H9 (cell line): Measurements from ENCODE around the gene ZBTB16. TPM values are rescaled to one million over a fixed set of nuclear protein-coding genes. Genes with fewer than 3 reads are reported as not detected.

ENCODE experiments used
- DNase-seq: peaks from one replicate; pipeline ENCODE4 v3.0.0-alpha.2; 2017
- H2AFZ ChIP-seq: one replicate; pipeline ENCODE4 v1.6.1; 2013; ENCODE audit warnings: mild to moderate bottlenecking, low read length, control low read depth, moderate library complexity
- H2AK5ac ChIP-seq: 2 replicates; pipeline ENCODE4 v1.6.1; 2013; ENCODE audit warnings: low read length, control low read depth, mixed read lengths; ENCODE audit not compliant: insufficient read length
- H2BK120ac ChIP-seq: one replicate; pipeline ENCODE4 v1.6.1; 2013; ENCODE audit warnings: low read depth, mild to moderate bottlenecking, low read length, control low read depth, inconsistent platforms; ENCODE audit not compliant: poor library complexity, severe bottlenecking
- H2BK12ac ChIP-seq: 2 replicates; pipeline ENCODE4 v1.6.1; 2013; ENCODE audit warnings: low read length, control low read depth, mixed read lengths, low read depth; ENCODE audit not compliant: insufficient read length
- H2BK15ac ChIP-seq: 2 replicates; pipeline ENCODE4 v1.6.1; 2013; ENCODE audit warnings: low read depth, low read length, control low read depth
- H2BK20ac ChIP-seq: one replicate; pipeline ENCODE4 v1.6.1; 2013; ENCODE audit warnings: low read depth, mild to moderate bottlenecking, low read length, control low read depth, inconsistent platforms; ENCODE audit not compliant: poor library complexity, severe bottlenecking
- H2BK5ac ChIP-seq: 2 replicates; pipeline ENCODE4 v1.6.1; 2013; ENCODE audit warnings: low read length, control low read depth, mixed read lengths; ENCODE audit not compliant: insufficient read length
- H3K14ac ChIP-seq: 2 replicates; pipeline ENCODE4 v1.6.1; 2013; ENCODE audit warnings: low read length, control low read depth; ENCODE audit not compliant: insufficient read depth
- H3K18ac ChIP-seq: 2 replicates; pipeline ENCODE4 v1.6.1; 2013; ENCODE audit warnings: low read depth, mild to moderate bottlenecking, mixed read lengths, low read length, control low read depth; ENCODE audit not compliant: insufficient read length
- H3K23ac ChIP-seq: 2 replicates; pipeline ENCODE4 v1.6.1; 2013; ENCODE audit warnings: low read length, control low read depth, mixed read lengths, low read depth; ENCODE audit not compliant: insufficient read length
- H3K23me2 ChIP-seq: 2 replicates; pipeline ENCODE4 v1.6.1; 2013; ENCODE audit warnings: low read depth, mild to moderate bottlenecking, mixed read lengths, low read length, control low read depth; ENCODE audit not compliant: insufficient read length, poor library complexity, severe bottlenecking
- H3K27ac ChIP-seq: 2 replicates; pipeline ENCODE4 v1.5.1; 2013; ENCODE audit warnings: low read length, control low read depth, mixed read lengths, low read depth; ENCODE audit not compliant: insufficient read length
- H3K27me3 ChIP-seq: 2 replicates; pipeline ENCODE4 v1.6.1; 2013; ENCODE audit warnings: low read length, control low read depth, inconsistent platforms; ENCODE audit not compliant: insufficient read depth
- H3K4ac ChIP-seq: 2 replicates; pipeline ENCODE4 v1.6.1; 2013; ENCODE audit warnings: low read depth, mild to moderate bottlenecking, control low read depth, inconsistent platforms, low read length, moderate library complexity
- H3K4me1 ChIP-seq: 2 replicates; pipeline ENCODE4 v1.6.1; 2013; ENCODE audit warnings: low read length, control low read depth, inconsistent platforms; ENCODE audit not compliant: insufficient read depth
- H3K4me2 ChIP-seq: 2 replicates; pipeline ENCODE4 v1.6.1; 2013; ENCODE audit warnings: low read length, control low read depth, mixed read lengths; ENCODE audit not compliant: insufficient read length, insufficient read depth
- H3K56ac ChIP-seq: 2 replicates; pipeline ENCODE4 v1.6.1; 2013; ENCODE audit warnings: low read depth, mild to moderate bottlenecking, mixed read lengths, low read length, control low read depth; ENCODE audit not compliant: insufficient read length
- H3K79me1 ChIP-seq: 2 replicates; pipeline ENCODE4 v1.6.1; 2013; ENCODE audit warnings: low read depth, mild to moderate bottlenecking, moderate library complexity, low read length, control low read depth, inconsistent platforms; ENCODE audit not compliant: insufficient read depth, poor library complexity, severe bottlenecking
- H3K79me2 ChIP-seq: 2 replicates; pipeline ENCODE4 v1.6.1; 2013; ENCODE audit warnings: low read length, control low read depth, inconsistent platforms; ENCODE audit not compliant: insufficient read depth
- H3K9ac ChIP-seq: 2 replicates; pipeline ENCODE4 v1.6.1; 2013; ENCODE audit warnings: low read length, control low read depth, mixed read lengths; ENCODE audit not compliant: insufficient read length; ENCODE audit errors: extremely low read depth
- H3K9me3 ChIP-seq: one replicate; pipeline ENCODE4 v1.6.1; 2013; ENCODE audit warnings: low read depth, low read length, inconsistent platforms; ENCODE audit not compliant: control insufficient read depth
- H3T11ph ChIP-seq: one replicate; pipeline ENCODE4 v1.6.1; 2013; ENCODE audit warnings: mild to moderate bottlenecking, low read length, control low read depth, inconsistent platforms
- H4K20me1 ChIP-seq: one replicate; pipeline ENCODE4 v1.6.1; 2013; ENCODE audit not compliant: control insufficient read depth, insufficient read length, insufficient read depth
- H4K5ac ChIP-seq: 2 replicates; pipeline ENCODE4 v1.6.1; 2013; ENCODE audit warnings: low read depth, mild to moderate bottlenecking, mixed read lengths, low read length, control low read depth; ENCODE audit not compliant: insufficient read length
- H4K8ac ChIP-seq: replicated peaks from 2 replicates; pipeline ENCODE4 v1.6.1; 2013; ENCODE audit warnings: low read length, control low read depth, mixed read lengths, low read depth; ENCODE audit not compliant: insufficient read length
- H4K91ac ChIP-seq: 2 replicates; pipeline ENCODE4 v1.6.1; 2013; ENCODE audit warnings: low read depth, mild to moderate bottlenecking, moderate library complexity, mixed read lengths, low read length, control low read depth; ENCODE audit not compliant: insufficient read length
- H3K27ac Mint-ChIP-seq, 3 experiments: 2 replicates in 2 of 3; 3 replicates in 1 of 3; pipeline ENCODE4 v1.8.0; 2020 to 2021; ENCODE audit warnings: mixed read lengths in 3 of 3, mild to moderate bottlenecking in 1 of 3, moderate library complexity in 1 of 3
- H3K27me3 Mint-ChIP-seq: 2 replicates; pipeline ENCODE4 v1.8.0; 2021; ENCODE audit warnings: low read depth, mild to moderate bottlenecking, moderate library complexity, mixed read lengths
- H3K36me3 Mint-ChIP-seq, 3 experiments: 2 replicates in 2 of 3; 3 replicates in 1 of 3; pipeline ENCODE4 v1.8.0; 2020 to 2021; ENCODE audit warnings: low read depth in 3 of 3, mixed read lengths in 3 of 3; ENCODE audit not compliant: insufficient read depth in 1 of 3
- H3K4me1 Mint-ChIP-seq, 2 experiments: 2 replicates each; pipeline ENCODE4 v1.8.0; 2020; ENCODE audit warnings: mixed read lengths in 2 of 2
- H3K4me3 Mint-ChIP-seq, 2 experiments: 2 replicates in 1 of 2; 3 replicates in 1 of 2; pipeline ENCODE4 v1.8.0; 2020 to 2021; ENCODE audit warnings: mild to moderate bottlenecking in 2 of 2, mixed read lengths in 2 of 2, moderate library complexity in 1 of 2
- H3K9me3 Mint-ChIP-seq, 2 experiments: 2 replicates in 1 of 2; 3 replicates in 1 of 2; pipeline ENCODE4 v1.8.0; 2020; ENCODE audit warnings: mild to moderate bottlenecking in 2 of 2, mixed read lengths in 2 of 2, moderate library complexity in 1 of 2
- CTCF ChIP-seq: fragments of 200-600 bp; sonication (generic); conservative IDR thresholded peaks from 3 replicates; pipeline ENCODE4 v1.8.0; 2021; ENCODE audit warnings: antibody characterized with exemption, mild to moderate bottlenecking
- WGBS: extraction: QIAGEN DNeasy Blood & Tissue Kit; methylation state at CpG from one replicate; pipeline ENCODE4 v1.1.7; 2013; ENCODE audit warnings: missing lambda C conversion rate, low lambda C conversion rate, mixed read lengths; ENCODE audit not compliant: insufficient read length; ENCODE audit errors: extremely low coverage; 5-methylcytosine and 5-hydroxymethylcytosine counted together
- total RNA-seq: library from RNA; stranded (reverse); gene quantifications from 2 replicates; pipeline ENCODE4 v1.2.1, GENCODE V29; 2021

The ZBTB16 gene
- total RNA-seq, 1 experiment from 2014 or later, result not detected

- H3K56ac ChIP-seq, result no peak overlapping the region
- H3K23me2 ChIP-seq, result no peaks in the 10 kb centered on the region
- no peak for TF ChIP-seq CTCF
- no peak overlapping the region for H4K5ac ChIP-seq
- no peak overlapping the region for H3K23ac ChIP-seq
- H3K27ac ChIP-seq, result no peak overlapping the region
- no peak overlapping the region for H2BK120ac ChIP-seq
- H3K4me2 ChIP-seq, result no peak overlapping the region
- H3K27me3 ChIP-seq, result no peaks in the 10 kb centered on the region
- Mint-ChIP-seq H3K27me3 (peaks cover 16% of the 10 kb centered on the region), H3K4me1 (peaks cover 5 to 23% of the 10 kb centered on the region in 2 experiments; a peak in 3 of 4 replicates), H3K9me3 (no peaks in the 10 kb centered on the region), H3K4me3 (no peak overlapping the region), H3K36me3 (no peaks in the 10 kb centered on the region), H3K27ac (no peak overlapping the region)
- no peak overlapping the region for H3K9ac ChIP-seq
- no peak overlapping the region for H2AFZ ChIP-seq
- DNase-seq, result no peak
- H2BK12ac ChIP-seq, result no peak overlapping the region
- H3K14ac ChIP-seq, result no peak overlapping the region
- H4K20me1 ChIP-seq, result no peaks in the 10 kb centered on the region
- H3K4ac ChIP-seq, result no peak overlapping the region
- no peak overlapping the region for H2BK5ac ChIP-seq
- no peak overlapping the region for H4K91ac ChIP-seq
- no peak overlapping the region for H2AK5ac ChIP-seq
- H3T11ph ChIP-seq, result no peak overlapping the region
- no peak overlapping the region for H2BK15ac ChIP-seq
- H2BK20ac ChIP-seq, result no peak overlapping the region
- no peaks in the 10 kb centered on the region for H3K9me3 ChIP-seq
- H3K4me1 ChIP-seq, result no peaks in the 10 kb centered on the region
- no CpG with 5 or more reads among the region's 10 CpGs for WGBS
- H3K79me2 ChIP-seq, result no peaks in the 10 kb centered on the region
- H4K8ac ChIP-seq, result no peak overlapping the region
- no peak overlapping the region for H3K18ac ChIP-seq
- H3K79me1 ChIP-seq, result no peaks in the 10 kb centered on the region
Observed at GRCh38 chr11:114108501-114109205, 49.1 kb downstream of the ZBTB16 start.
